MM.1S (cell line): ENCODE measurements around the gene WDR90.

Source experiments
- DNase-seq: peaks from one replicate; pipeline ENCODE4 v3.0.0-alpha.2; 2015
- H2AFZ ChIP-seq: fragments of 300-600 bp; sonication (generic); 2 replicates; pipeline ENCODE4 v1.6.0; 2016; ENCODE audit warnings: antibody characterized with exemption, low read length
- H3F3A ChIP-seq: fragments of 300-600 bp; sonication (generic); 2 replicates; pipeline ENCODE4 v1.6.1; 2016; ENCODE audit warnings: mild to moderate bottlenecking, antibody characterized with exemption, low read length, moderate library complexity, mixed read lengths; ENCODE audit not compliant: insufficient read depth
- H3K27ac ChIP-seq: fragments of 300-600 bp; sonication (generic); 2 replicates; pipeline ENCODE4 v1.5.1; 2016; ENCODE audit warnings: mild to moderate bottlenecking, low read length
- H3K27me3 ChIP-seq: fragments of 300-600 bp; sonication (generic); replicated peaks from 2 replicates; pipeline ENCODE4 v1.6.0; 2016; ENCODE audit warnings: low read length; ENCODE audit not compliant: insufficient read depth
- H3K36me3 ChIP-seq: fragments of 300-600 bp; sonication (generic); replicated peaks from 2 replicates; pipeline ENCODE4 v1.6.1; 2016; ENCODE audit warnings: mild to moderate bottlenecking, low read length, mixed read lengths; ENCODE audit not compliant: insufficient read depth
- H3K4me1 ChIP-seq: fragments of 300-600 bp; sonication (generic); 2 replicates; pipeline ENCODE4 v1.6.1; 2016; ENCODE audit warnings: low read length, mixed read lengths
- H3K4me2 ChIP-seq: fragments of 300-600 bp; sonication (generic); 2 replicates; pipeline ENCODE4 v1.6.0; 2016; ENCODE audit warnings: low read depth, low read length
- H3K4me3 ChIP-seq: fragments of 300-600 bp; sonication (generic); 2 replicates; pipeline ENCODE4 v1.5.1; 2016; ENCODE audit warnings: low read length, mixed read lengths
- H3K79me2 ChIP-seq: fragments of 300-600 bp; sonication (generic); 2 replicates; pipeline ENCODE4 v1.6.1; 2016; ENCODE audit warnings: mixed run types, low read length, mixed read lengths
- H3K9ac ChIP-seq: fragments of 300-600 bp; sonication (generic); 2 replicates; pipeline ENCODE4 v1.6.1; 2016; ENCODE audit warnings: low read length, mixed read lengths
- H3K9me2 ChIP-seq: fragments of 300-600 bp; sonication (generic); replicated peaks from 2 replicates; pipeline ENCODE4 v1.6.1; 2016; ENCODE audit warnings: mild to moderate bottlenecking, low read length, mixed read lengths; ENCODE audit not compliant: insufficient read depth
- H3K9me3 ChIP-seq: fragments of 300-600 bp; sonication (generic); replicated peaks from 2 replicates; pipeline ENCODE4 v1.6.1; 2016; ENCODE audit warnings: mild to moderate bottlenecking, low read length, mixed read lengths; ENCODE audit not compliant: insufficient read depth
- H4K20me1 ChIP-seq: fragments of 300-600 bp; sonication (generic); 2 replicates; pipeline ENCODE4 v1.6.1; 2016; ENCODE audit warnings: mild to moderate bottlenecking, low read length, moderate library complexity, mixed read lengths; ENCODE audit not compliant: insufficient read depth
- EZH2 ChIP-seq: fragments of 300-600 bp; sonication (generic); optimal IDR thresholded peaks from 2 replicates; pipeline ENCODE3; 2017; ENCODE audit warnings: low read depth, mild to moderate bottlenecking, antibody characterized with exemption, low read length, mixed read lengths
- EZH2phosphoT487 ChIP-seq: fragments of 300-600 bp; sonication (generic); IDR thresholded peaks from 2 replicates; pipeline ENCODE4 v1.6.1; 2018; ENCODE audit warnings: antibody characterized with exemption, low read length
- TF ChIP-seq, protein P1 (sequence below): fragments of 300-600 bp; sonication (generic); IDR thresholded peaks from 2 replicates; pipeline ENCODE4 v1.5.1; 2016; ENCODE audit warnings: antibody characterized with exemption, low read length, mixed read lengths

WDR90 gene

DNA sequence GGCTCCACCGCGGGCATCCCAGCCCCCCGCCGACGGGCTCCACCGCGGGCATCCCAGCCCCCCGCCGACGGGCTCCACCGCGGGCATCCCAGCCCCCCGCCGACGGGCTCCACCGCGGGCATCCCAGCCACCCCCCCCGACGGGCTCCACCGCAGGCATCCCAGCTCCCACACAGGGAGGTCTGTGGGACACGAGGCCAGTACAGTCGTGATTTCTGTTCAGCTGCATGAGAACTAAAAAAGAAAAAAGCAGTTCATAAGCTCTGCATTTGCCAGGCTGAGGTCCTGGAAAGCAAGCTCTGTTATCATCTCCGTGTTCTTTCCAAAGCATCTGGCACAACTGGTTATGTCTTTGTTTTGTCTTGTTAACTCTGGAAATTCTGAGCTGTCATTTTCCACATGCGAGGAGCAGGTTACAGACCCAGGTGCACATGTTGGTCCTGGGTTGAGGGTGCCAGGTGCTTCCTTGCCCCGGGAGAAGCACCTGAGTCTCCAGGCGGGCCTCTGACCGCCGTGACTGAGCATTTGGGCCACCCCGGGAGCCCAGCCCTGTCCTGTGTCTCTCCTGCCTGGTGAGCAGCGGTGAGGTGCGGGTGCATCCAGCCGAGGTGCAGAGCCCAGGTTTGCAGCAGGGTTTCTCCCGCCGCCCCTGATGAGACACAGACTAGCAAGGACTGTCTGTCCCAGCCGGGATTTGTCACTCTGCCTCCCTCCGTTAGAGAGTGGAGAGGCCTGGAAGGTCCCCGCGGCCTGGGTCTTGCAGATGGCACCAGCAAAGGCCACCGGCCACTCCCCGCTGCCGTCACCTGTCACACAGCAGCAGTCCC, 28.3 kb upstream of the WDR90 start:
- no peaks in the 10 kb centered on the region for H3K9me3 ChIP-seq
- no peak overlapping the region for H3K27ac ChIP-seq
- H3K4me2 ChIP-seq, result no peak overlapping the region
- H3K4me1 ChIP-seq, result no peaks in the 10 kb centered on the region
- no peak for DNase-seq
- H3K9me2 ChIP-seq, result no peaks in the 10 kb centered on the region
- H3K36me3 ChIP-seq, result no peaks in the 10 kb centered on the region
- no peak overlapping the region for H2AFZ ChIP-seq
- no peak overlapping the region for H3K4me3 ChIP-seq
- H4K20me1 ChIP-seq, result no peaks in the 10 kb centered on the region
- H3K9ac ChIP-seq, result no peak overlapping the region
- TF ChIP-seq EZH2 (no peak), EZH2phosphoT487 (no peak)
- TF ChIP-seq, protein P1, sequence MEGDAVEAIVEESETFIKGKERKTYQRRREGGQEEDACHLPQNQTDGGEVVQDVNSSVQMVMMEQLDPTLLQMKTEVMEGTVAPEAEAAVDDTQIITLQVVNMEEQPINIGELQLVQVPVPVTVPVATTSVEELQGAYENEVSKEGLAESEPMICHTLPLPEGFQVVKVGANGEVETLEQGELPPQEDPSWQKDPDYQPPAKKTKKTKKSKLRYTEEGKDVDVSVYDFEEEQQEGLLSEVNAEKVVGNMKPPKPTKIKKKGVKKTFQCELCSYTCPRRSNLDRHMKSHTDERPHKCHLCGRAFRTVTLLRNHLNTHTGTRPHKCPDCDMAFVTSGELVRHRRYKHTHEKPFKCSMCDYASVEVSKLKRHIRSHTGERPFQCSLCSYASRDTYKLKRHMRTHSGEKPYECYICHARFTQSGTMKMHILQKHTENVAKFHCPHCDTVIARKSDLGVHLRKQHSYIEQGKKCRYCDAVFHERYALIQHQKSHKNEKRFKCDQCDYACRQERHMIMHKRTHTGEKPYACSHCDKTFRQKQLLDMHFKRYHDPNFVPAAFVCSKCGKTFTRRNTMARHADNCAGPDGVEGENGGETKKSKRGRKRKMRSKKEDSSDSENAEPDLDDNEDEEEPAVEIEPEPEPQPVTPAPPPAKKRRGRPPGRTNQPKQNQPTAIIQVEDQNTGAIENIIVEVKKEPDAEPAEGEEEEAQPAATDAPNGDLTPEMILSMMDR, result no peak
- H3K79me2 ChIP-seq, result 0 out of 2 replicates have a peak, but pooled peaks cover 3% of the 10 kb centered on the region
- no peaks in the 10 kb centered on the region for H3F3A ChIP-seq
- H3K27me3 ChIP-seq, result no peaks in the 10 kb centered on the region

DNA sequence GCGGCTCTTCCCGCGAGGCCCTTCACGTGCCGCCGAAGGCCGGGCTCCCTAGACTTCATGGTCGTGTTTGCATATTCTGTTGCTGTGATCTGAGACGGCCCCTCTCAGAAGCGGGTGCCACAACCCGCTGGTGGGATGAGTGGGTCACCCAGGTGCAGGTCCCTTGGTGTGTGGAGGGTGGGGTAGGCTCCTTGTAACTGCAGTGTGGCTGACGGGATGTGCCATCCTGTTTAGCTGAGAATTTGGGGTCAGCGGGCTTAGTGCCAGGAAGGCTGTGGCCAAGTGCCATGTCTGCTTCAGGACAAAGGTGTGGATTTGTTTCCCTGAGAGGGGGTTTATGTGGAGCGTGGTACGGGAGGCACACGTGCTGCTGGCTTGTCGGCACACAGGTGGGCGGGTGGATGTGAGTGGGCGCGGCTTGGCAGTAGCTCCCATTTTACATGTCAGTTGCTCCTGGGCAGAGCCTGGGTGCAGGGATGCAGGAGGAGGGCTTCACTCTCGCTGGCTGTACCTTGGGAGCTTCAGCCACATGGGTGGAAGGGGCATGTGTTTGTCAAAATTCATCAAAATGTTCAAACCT, 27.5 kb upstream of the WDR90 start:
- Histone ChIP-seq H3K9ac (no peak overlapping the region), H3K4me3 (no peak overlapping the region), H3K4me1 (no peaks in the 10 kb centered on the region), H3K27me3 (no peaks in the 10 kb centered on the region), H3K27ac (no peak overlapping the region), H4K20me1 (no peaks in the 10 kb centered on the region), H3K9me3 (no peaks in the 10 kb centered on the region), H3K9me2 (no peaks in the 10 kb centered on the region), H3F3A (no peaks in the 10 kb centered on the region), H3K79me2 (0 out of 2 replicates have a peak, but pooled peaks cover 3% of the 10 kb centered on the region), H3K4me2 (no peak overlapping the region), H3K36me3 (no peaks in the 10 kb centered on the region), H2AFZ (no peak overlapping the region)
- DNase-seq, result no peak
- TF ChIP-seq EZH2phosphoT487 (no peak), EZH2 (no peak)
- TF ChIP-seq, protein P1, result no peak

DNA sequence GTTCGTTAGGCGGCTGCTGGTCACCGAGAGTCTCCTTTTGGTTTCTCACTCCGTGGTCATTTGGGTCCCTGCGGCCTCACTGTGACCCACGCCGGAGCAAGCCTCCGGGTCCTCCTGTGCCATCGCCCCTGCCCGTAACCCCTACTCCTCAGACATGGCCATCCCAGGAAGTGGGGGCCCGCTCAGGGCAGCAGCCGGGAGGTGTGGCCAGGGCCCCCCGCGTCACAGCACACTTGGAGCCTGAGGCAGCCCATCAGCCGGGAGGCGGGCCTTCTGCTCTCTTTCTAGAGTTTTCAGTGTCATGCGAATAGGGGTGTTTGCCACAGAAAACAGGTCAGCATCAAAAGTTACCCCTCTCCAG, 26.3 kb upstream of the WDR90 start:
- H3K9me3 ChIP-seq, result no peaks in the 10 kb centered on the region
- H3F3A ChIP-seq, result no peaks in the 10 kb centered on the region
- no peak overlapping the region for H3K9ac ChIP-seq
- DNase-seq, result no peak
- H2AFZ ChIP-seq, result no peak overlapping the region
- no peak for TF ChIP-seq EZH2
- TF ChIP-seq, protein P1, result no peak
- no peak for TF ChIP-seq EZH2phosphoT487
- no peaks in the 10 kb centered on the region for H3K36me3 ChIP-seq
- no peak overlapping the region for H3K27ac ChIP-seq
- no peak overlapping the region for H3K4me3 ChIP-seq
- H3K4me1 ChIP-seq, result no peaks in the 10 kb centered on the region
- no peaks in the 10 kb centered on the region for H3K9me2 ChIP-seq
- 0 out of 2 replicates have a peak, but pooled peaks cover 3% of the 10 kb centered on the region for H3K79me2 ChIP-seq
- H3K27me3 ChIP-seq, result no peaks in the 10 kb centered on the region
- no peaks in the 10 kb centered on the region for H4K20me1 ChIP-seq
- H3K4me2 ChIP-seq, result no peak overlapping the region
